HG02973 (cell line): ENCODE measurements around the gene ATF7.
"Not testable (repeated sequence)": the region's sequence is repeated elsewhere in the genome, so short reads cannot be mapped to it uniquely, and the experiment has no call there.

Experiments
- ATAC-seq: cut with Tn5 transposase; IDR thresholded peaks from one replicate; pipeline ENCODE4 v1.9.1; 2021; ENCODE audit warnings: moderate library complexity; ENCODE audit not compliant: unreplicated experiment

ATF7 gene

GRCh38 chr12:53484686-53485575, 141.3 kb downstream of the ATF7 start:
- ATAC-seq = no peak

GRCh38 chr12:53483979-53484377, 142.2 kb downstream of the ATF7 start:
- no peak for ATAC-seq

- ATAC-seq = no peak
These were observed 142.8 kb downstream of the ATF7 start for GRCh38 chr12:53483225-53483978.

- no peak for ATAC-seq
These were observed 143.5 kb downstream of the ATF7 start for GRCh38 chr12:53482626-53483168.

- no peak for ATAC-seq
These were observed 144.1 kb downstream of the ATF7 start for GRCh38 chr12:53481939-53482586.

GRCh38 chr12:53481458-53481857, 144.7 kb downstream of the ATF7 start:
- ATAC-seq = not testable (repeated sequence)

GRCh38 chr12:53480491-53481442, 145.4 kb downstream of the ATF7 start:
- ATAC-seq = no peak

GRCh38 chr12:53479331-53479730, 146.9 kb downstream of the ATF7 start:
- no peak for ATAC-seq

- no peak for ATAC-seq
These were observed 147.3 kb downstream of the ATF7 start for GRCh38 chr12:53478865-53479264.

GRCh38 chr12:53476769-53477209, 149.4 kb downstream of the ATF7 start:
- ATAC-seq = no peak

GRCh38 chr12:53474819-53475218, 151.4 kb downstream of the ATF7 start:
- ATAC-seq = no peak

GRCh38 chr12:53474077-53474476, 152.1 kb downstream of the ATF7 start:
- ATAC-seq = no peak

- no peak for ATAC-seq
These were observed 154.1 kb downstream of the ATF7 start for GRCh38 chr12:53472056-53472582.

- ATAC-seq = no peak
These were observed 157.9 kb downstream of the ATF7 start for GRCh38 chr12:53468282-53468681.

- no peak for ATAC-seq
These were observed 158.3 kb downstream of the ATF7 start for GRCh38 chr12:53467880-53468279.

- no peak for ATAC-seq
These were observed 159.1 kb downstream of the ATF7 start for GRCh38 chr12:53467082-53467481.

GRCh38 chr12:53466640-53467039, 159.5 kb downstream of the ATF7 start:
- ATAC-seq = no peak

- ATAC-seq = no peak
These were observed 160.5 kb downstream of the ATF7 start for GRCh38 chr12:53465679-53466078.

- ATAC-seq = no peak
These were observed 161.3 kb downstream of the ATF7 start for GRCh38 chr12:53464685-53465418.
